ENCODE results near the gene FBXO17. TPM values are rescaled to one million over a fixed set of nuclear protein-coding genes. Genes with fewer than 3 reads are reported as not detected.
"Not testable (repeated sequence)": the region's sequence is repeated elsewhere in the genome, so short reads cannot be mapped to it uniquely, and the experiment has no call there.

FBXO17 gene
- polyA plus RNA-seq, 1 donor from 2014 or later: not detected

DNA sequence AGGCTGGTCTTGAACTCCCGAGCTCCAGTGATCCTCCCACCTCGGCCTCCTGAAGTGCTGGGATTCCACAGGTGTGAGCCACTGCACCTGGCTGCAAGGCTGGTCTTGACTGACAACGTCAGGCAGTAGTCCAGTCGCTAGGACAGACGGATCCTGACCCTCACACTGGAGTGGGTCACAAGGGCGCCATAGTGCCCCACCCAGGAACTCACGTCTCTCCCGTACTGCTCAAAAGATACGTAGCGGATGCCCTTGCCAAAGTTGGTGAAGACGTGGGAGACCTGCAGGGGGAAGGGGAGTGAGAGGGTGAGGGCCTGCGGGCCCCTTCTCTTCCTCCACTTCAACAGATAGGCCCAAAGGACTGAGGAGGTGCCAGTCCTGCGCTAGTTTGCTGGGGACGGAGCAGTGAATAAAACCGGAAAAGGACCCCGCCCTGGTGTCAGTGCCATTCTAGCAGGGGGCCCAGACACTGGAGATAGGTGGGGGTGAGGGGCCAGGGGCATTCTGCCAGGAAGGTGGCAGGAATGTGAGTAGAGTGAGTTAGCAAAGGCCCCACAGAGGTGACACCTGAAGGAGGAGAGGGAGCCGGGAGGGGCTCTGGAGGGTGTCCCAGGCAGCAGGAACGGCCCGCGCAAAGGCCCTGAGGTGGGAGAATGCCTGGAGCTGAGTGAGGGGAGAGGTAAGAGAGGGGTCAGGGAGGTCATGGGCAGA is 32.9 kb downstream of the FBXO17 start:
- TF ChIP-seq RAD21 (conservative IDR thresholded peaks at IDR 0.05): no peak
- no peak for TF ChIP-seq EZH2 (IDR thresholded peaks at IDR 0.05; ENCODE audit: borderline replicate concordance, insufficient read depth, low read length, poor library complexity, severe bottlenecking)
- TF ChIP-seq POLR2AphosphoS5 (IDR thresholded peaks at IDR 0.05): no peak
- no peak for TF ChIP-seq EP300 (conservative IDR thresholded peaks at IDR 0.05; ENCODE audit: poor library complexity, severe bottlenecking)
- TF ChIP-seq, protein P1, sequence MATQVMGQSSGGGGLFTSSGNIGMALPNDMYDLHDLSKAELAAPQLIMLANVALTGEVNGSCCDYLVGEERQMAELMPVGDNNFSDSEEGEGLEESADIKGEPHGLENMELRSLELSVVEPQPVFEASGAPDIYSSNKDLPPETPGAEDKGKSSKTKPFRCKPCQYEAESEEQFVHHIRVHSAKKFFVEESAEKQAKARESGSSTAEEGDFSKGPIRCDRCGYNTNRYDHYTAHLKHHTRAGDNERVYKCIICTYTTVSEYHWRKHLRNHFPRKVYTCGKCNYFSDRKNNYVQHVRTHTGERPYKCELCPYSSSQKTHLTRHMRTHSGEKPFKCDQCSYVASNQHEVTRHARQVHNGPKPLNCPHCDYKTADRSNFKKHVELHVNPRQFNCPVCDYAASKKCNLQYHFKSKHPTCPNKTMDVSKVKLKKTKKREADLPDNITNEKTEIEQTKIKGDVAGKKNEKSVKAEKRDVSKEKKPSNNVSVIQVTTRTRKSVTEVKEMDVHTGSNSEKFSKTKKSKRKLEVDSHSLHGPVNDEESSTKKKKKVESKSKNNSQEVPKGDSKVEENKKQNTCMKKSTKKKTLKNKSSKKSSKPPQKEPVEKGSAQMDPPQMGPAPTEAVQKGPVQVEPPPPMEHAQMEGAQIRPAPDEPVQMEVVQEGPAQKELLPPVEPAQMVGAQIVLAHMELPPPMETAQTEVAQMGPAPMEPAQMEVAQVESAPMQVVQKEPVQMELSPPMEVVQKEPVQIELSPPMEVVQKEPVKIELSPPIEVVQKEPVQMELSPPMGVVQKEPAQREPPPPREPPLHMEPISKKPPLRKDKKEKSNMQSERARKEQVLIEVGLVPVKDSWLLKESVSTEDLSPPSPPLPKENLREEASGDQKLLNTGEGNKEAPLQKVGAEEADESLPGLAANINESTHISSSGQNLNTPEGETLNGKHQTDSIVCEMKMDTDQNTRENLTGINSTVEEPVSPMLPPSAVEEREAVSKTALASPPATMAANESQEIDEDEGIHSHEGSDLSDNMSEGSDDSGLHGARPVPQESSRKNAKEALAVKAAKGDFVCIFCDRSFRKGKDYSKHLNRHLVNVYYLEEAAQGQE (IDR thresholded peaks at IDR 0.05; ENCODE audit: borderline replicate concordance): no peak
- no peak for TF ChIP-seq MXI1 (conservative IDR thresholded peaks at IDR 0.05; ENCODE audit: poor library complexity, severe bottlenecking)
- TF ChIP-seq, protein P2, sequence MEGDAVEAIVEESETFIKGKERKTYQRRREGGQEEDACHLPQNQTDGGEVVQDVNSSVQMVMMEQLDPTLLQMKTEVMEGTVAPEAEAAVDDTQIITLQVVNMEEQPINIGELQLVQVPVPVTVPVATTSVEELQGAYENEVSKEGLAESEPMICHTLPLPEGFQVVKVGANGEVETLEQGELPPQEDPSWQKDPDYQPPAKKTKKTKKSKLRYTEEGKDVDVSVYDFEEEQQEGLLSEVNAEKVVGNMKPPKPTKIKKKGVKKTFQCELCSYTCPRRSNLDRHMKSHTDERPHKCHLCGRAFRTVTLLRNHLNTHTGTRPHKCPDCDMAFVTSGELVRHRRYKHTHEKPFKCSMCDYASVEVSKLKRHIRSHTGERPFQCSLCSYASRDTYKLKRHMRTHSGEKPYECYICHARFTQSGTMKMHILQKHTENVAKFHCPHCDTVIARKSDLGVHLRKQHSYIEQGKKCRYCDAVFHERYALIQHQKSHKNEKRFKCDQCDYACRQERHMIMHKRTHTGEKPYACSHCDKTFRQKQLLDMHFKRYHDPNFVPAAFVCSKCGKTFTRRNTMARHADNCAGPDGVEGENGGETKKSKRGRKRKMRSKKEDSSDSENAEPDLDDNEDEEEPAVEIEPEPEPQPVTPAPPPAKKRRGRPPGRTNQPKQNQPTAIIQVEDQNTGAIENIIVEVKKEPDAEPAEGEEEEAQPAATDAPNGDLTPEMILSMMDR (IDR thresholded peaks at IDR 0.05; ENCODE audit: poor library complexity, severe bottlenecking): no peak
- TF ChIP-seq TAF1 (IDR thresholded peaks at IDR 0.05; ENCODE audit: low read depth): no peak
- TF ChIP-seq SMC3 (conservative IDR thresholded peaks at IDR 0.05; ENCODE audit: poor library complexity): no peak
- no peaks in the 10 kb centered on the region for H4K20me1 ChIP-seq (ENCODE audit: insufficient read depth)
- H3K27me3 ChIP-seq (ENCODE audit: insufficient read depth, low read depth, low read length): no peaks in the 10 kb centered on the region

DNA sequence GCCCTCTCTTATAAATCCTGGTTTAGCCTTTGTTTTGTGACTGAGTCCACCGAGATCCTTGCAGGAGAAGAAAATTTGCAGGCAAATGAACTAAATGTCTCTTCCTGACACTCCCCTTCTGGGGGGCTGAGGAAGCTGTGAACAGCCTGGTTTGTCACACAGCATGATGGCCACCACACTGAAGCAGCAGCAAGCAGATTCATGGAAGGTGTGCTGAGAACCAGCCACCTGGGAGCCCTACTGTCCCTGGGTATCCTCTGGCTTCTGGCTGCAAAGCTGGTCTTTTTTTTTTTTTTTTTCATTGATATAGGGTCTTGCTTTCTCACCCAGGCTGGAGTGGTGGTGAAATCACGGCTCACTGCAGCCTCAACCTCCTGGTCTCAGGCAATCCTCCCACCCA is 33.6 kb downstream of the FBXO17 start:
- no peak overlapping the region for H3K4me2 ChIP-seq (ENCODE audit: low read length)
- H3K4me3 ChIP-seq (ENCODE audit: low read length): no peak overlapping the region
- H3K27me3 ChIP-seq (ENCODE audit: insufficient read depth, low read depth, low read length): no peaks in the 10 kb centered on the region
- no peak for TF ChIP-seq POLR2AphosphoS5 (IDR thresholded peaks at IDR 0.05)
- no peak for TF ChIP-seq RAD21 (conservative IDR thresholded peaks at IDR 0.05)
- TF ChIP-seq, protein P2 (IDR thresholded peaks at IDR 0.05; ENCODE audit: poor library complexity, severe bottlenecking): no peak
- no peak for TF ChIP-seq EP300 (conservative IDR thresholded peaks at IDR 0.05; ENCODE audit: poor library complexity, severe bottlenecking)
- TF ChIP-seq, protein P1 (IDR thresholded peaks at IDR 0.05; ENCODE audit: borderline replicate concordance): no peak
- TF ChIP-seq TAF1 (IDR thresholded peaks at IDR 0.05; ENCODE audit: low read depth): no peak
- TF ChIP-seq MXI1 (conservative IDR thresholded peaks at IDR 0.05; ENCODE audit: poor library complexity, severe bottlenecking): no peak
- no peak for TF ChIP-seq EZH2 (IDR thresholded peaks at IDR 0.05; ENCODE audit: borderline replicate concordance, insufficient read depth, low read length, poor library complexity, severe bottlenecking)
- TF ChIP-seq SMC3 (conservative IDR thresholded peaks at IDR 0.05; ENCODE audit: poor library complexity): no peak
- no peaks in the 10 kb centered on the region for H3F3A ChIP-seq (ENCODE audit: insufficient read depth, low read length, poor library complexity, severe bottlenecking)
- H3K9me3 ChIP-seq (ENCODE audit: low read length): no peaks in the 10 kb centered on the region
- H3K27ac ChIP-seq (ENCODE audit: low read length): no peak overlapping the region
- no peak overlapping the region for H2AFZ ChIP-seq (ENCODE audit: low read depth, low read length)
- H3K9ac ChIP-seq (ENCODE audit: low read length): no peak overlapping the region
- no peaks in the 10 kb centered on the region for H3K36me3 ChIP-seq (ENCODE audit: insufficient read depth, low read length)
- no peaks in the 10 kb centered on the region for H4K20me1 ChIP-seq (ENCODE audit: insufficient read depth)
- no peaks in the 10 kb centered on the region for H3K79me2 ChIP-seq (replicated peaks; ENCODE audit: insufficient read depth, low read length)
- H3K9me2 ChIP-seq (ENCODE audit: insufficient read depth, low read length): no peaks in the 10 kb centered on the region

More for the DNA sequence above, 32.9 kb downstream of the FBXO17 start:
- no peaks in the 10 kb centered on the region for H3K9me3 ChIP-seq (ENCODE audit: low read length)
- H3K79me2 ChIP-seq (replicated peaks; ENCODE audit: insufficient read depth, low read length): no peaks in the 10 kb centered on the region
- H3F3A ChIP-seq (ENCODE audit: insufficient read depth, low read length, poor library complexity, severe bottlenecking): no peaks in the 10 kb centered on the region
- H2AFZ ChIP-seq (ENCODE audit: low read depth, low read length): no peak overlapping the region
- H3K27ac ChIP-seq (ENCODE audit: low read length): no peak overlapping the region
- H3K4me3 ChIP-seq (ENCODE audit: low read length): no peak overlapping the region
- no peak overlapping the region for H3K9ac ChIP-seq (ENCODE audit: low read length)
- H3K4me2 ChIP-seq (ENCODE audit: low read length): no peak overlapping the region
- no peaks in the 10 kb centered on the region for H3K9me2 ChIP-seq (ENCODE audit: insufficient read depth, low read length)
- no peaks in the 10 kb centered on the region for H3K36me3 ChIP-seq (ENCODE audit: insufficient read depth, low read length)

DNA sequence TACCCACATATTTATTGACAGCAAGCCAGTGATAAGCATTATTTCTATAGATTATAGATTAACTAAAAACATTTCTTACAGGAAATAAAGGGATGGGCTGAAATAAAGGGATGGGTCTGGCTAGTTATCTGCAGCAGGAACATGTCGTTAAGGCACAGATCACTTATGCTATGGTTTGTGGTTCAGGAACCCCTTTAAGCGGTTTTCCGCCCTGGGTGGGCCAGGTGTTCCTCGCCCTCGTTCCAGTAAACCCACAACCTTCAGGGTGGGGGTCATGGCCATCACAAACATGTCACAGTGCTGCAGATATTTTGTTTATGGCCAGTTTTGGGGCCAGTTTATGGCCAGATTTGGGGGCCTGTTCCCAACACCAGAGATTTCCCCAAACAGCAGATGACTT is 34.1 kb downstream of the FBXO17 start:
- H4K20me1 ChIP-seq (ENCODE audit: insufficient read depth); H3K36me3 ChIP-seq (ENCODE audit: insufficient read depth, low read length); H3K27me3 ChIP-seq (ENCODE audit: insufficient read depth, low read depth, low read length): not testable (repeated sequence)

More for the DNA sequence above, 34.1 kb downstream of the FBXO17 start:
- not testable (repeated sequence) for H3K4me2 ChIP-seq (ENCODE audit: low read length); H3K9me3 ChIP-seq (ENCODE audit: low read length); H3K9me2 ChIP-seq (ENCODE audit: insufficient read depth, low read length); H3K4me3 ChIP-seq (ENCODE audit: low read length); H3K79me2 ChIP-seq (replicated peaks; ENCODE audit: insufficient read depth, low read length); H3K27ac ChIP-seq (ENCODE audit: low read length); H2AFZ ChIP-seq (ENCODE audit: low read depth, low read length); H3F3A ChIP-seq (ENCODE audit: insufficient read depth, low read length, poor library complexity, severe bottlenecking); H3K9ac ChIP-seq (ENCODE audit: low read length)

Measured in neural cell (in vitro differentiated cells).